GM23338 (cell line): ENCODE data around the gene FETUB. TPM values are rescaled to one million over a fixed set of nuclear protein-coding genes. Genes with fewer than 3 reads are reported as not detected.

Experiments used
- ATAC-seq: fragments of 200-7000 bp; cut with Tn5 transposase; 3 replicates; pipeline ENCODE4 v1.9.1; 2020
- DNase-seq: peaks from one replicate; pipeline ENCODE4 v3.0.0-alpha.2; 2015; ENCODE audit warnings: low spot score
- H2AFZ ChIP-seq: fragments of 200-600 bp; sonication (generic); 2 replicates; pipeline ENCODE4 v1.8.0; 2016; ENCODE audit warnings: antibody characterized with exemption, mild to moderate bottlenecking, moderate library complexity
- H3F3A ChIP-seq: fragments of 200-600 bp; sonication (generic); replicated peaks from 2 replicates; pipeline ENCODE4 v1.8.0; 2017; ENCODE audit warnings: antibody characterized with exemption, mixed run types, low read depth
- H3K27ac ChIP-seq: fragments of 200-600 bp; sonication (generic); 2 replicates; pipeline ENCODE4 v1.6.1; 2016; ENCODE audit warnings: low read depth
- H3K27me3 ChIP-seq: fragments of 200-600 bp; sonication (generic); 2 replicates; pipeline ENCODE4 v1.8.0; 2016; ENCODE audit warnings: mild to moderate bottlenecking, mixed run types, moderate library complexity; ENCODE audit not compliant: insufficient read depth
- H3K36me3 ChIP-seq: fragments of 200-600 bp; sonication (generic); 2 replicates; pipeline ENCODE4 v1.8.0; 2016; ENCODE audit warnings: mild to moderate bottlenecking; ENCODE audit not compliant: insufficient read depth
- H3K4me1 ChIP-seq: fragments of 200-600 bp; sonication (generic); 2 replicates; pipeline ENCODE4 v1.8.0; 2016; ENCODE audit warnings: mild to moderate bottlenecking, moderate library complexity; ENCODE audit not compliant: insufficient read depth
- H3K4me2 ChIP-seq: fragments of 200-600 bp; sonication (generic); 2 replicates; pipeline ENCODE4 v1.7.1; 2017; ENCODE audit warnings: mixed run types
- H3K4me3 ChIP-seq: fragments of 200-600 bp; sonication (generic); 2 replicates; pipeline ENCODE4 v1.6.1; 2016; ENCODE audit warnings: mixed run types
- H3K79me2 ChIP-seq: fragments of 200-600 bp; sonication (generic); replicated peaks from 2 replicates; pipeline ENCODE4 v1.8.0; 2017; ENCODE audit warnings: mild to moderate bottlenecking; ENCODE audit not compliant: insufficient read depth
- H3K9me2 ChIP-seq: fragments of 200-600 bp; sonication (generic); 2 replicates; pipeline ENCODE4 v1.8.0; 2017; ENCODE audit not compliant: insufficient read depth
- H4K20me1 ChIP-seq: fragments of 200-600 bp; sonication (generic); replicated peaks from 2 replicates; pipeline ENCODE4 v1.8.0; 2017; ENCODE audit warnings: mild to moderate bottlenecking; ENCODE audit not compliant: insufficient read depth
- H3K27ac Mint-ChIP-seq: 2 replicates; pipeline ENCODE4 v1.8.0; 2020; ENCODE audit warnings: inconsistent platforms, mild to moderate bottlenecking, moderate library complexity, mixed read lengths
- H3K27me3 Mint-ChIP-seq: 3 replicates; pipeline ENCODE4 v1.8.0; 2022; ENCODE audit warnings: low read depth, mild to moderate bottlenecking, moderate library complexity, mixed read lengths, inconsistent platforms; ENCODE audit not compliant: insufficient read depth, poor library complexity
- H3K36me3 Mint-ChIP-seq: 3 replicates; pipeline ENCODE4 v1.8.0; 2021; ENCODE audit warnings: low read depth, mild to moderate bottlenecking, inconsistent platforms, moderate library complexity, mixed read lengths
- H3K4me1 Mint-ChIP-seq: 3 replicates; pipeline ENCODE4 v1.8.0; 2020; ENCODE audit warnings: mild to moderate bottlenecking, inconsistent platforms, mixed read lengths
- H3K4me3 Mint-ChIP-seq: 3 replicates; pipeline ENCODE4 v1.8.0; 2021; ENCODE audit warnings: moderate library complexity, mild to moderate bottlenecking, inconsistent platforms, mixed read lengths
- H3K9me3 Mint-ChIP-seq: 3 replicates; pipeline ENCODE4 v1.8.0; 2020; ENCODE audit warnings: moderate library complexity, mild to moderate bottlenecking, inconsistent platforms, mixed read lengths
- CREB1 ChIP-seq: fragments of 250-450 bp; sonication (Bioruptor Pico); IDR thresholded peaks from 2 replicates; pipeline ENCODE4 v1.5.0; 2020; ENCODE audit warnings: low read depth, mild to moderate bottlenecking, moderate library complexity
- EZH2phosphoT487 ChIP-seq: fragments of 200-600 bp; sonication (generic); IDR thresholded peaks from one replicate; pipeline ENCODE4 v1.8.1; 2018; ENCODE audit warnings: antibody characterized with exemption; ENCODE audit not compliant: unreplicated experiment
- NANOG ChIP-seq: IDR thresholded peaks from 2 replicates; pipeline ENCODE4 v1.6.1; 2016; ENCODE audit warnings: antibody characterized with exemption, borderline replicate concordance
- POLR2AphosphoS5 ChIP-seq: IDR thresholded peaks from 2 replicates; pipeline ENCODE4 v1.6.1; 2016; ENCODE audit warnings: antibody characterized with exemption, low read depth
- ZNF114 ChIP-seq: fragments of 250-450 bp; sonication (Bioruptor Pico); IDR thresholded peaks from 2 replicates; pipeline ENCODE4 v1.5.0; 2020; ENCODE audit warnings: mild to moderate bottlenecking, moderate library complexity
- ZNF331 ChIP-seq: fragments of 250-450 bp; sonication (Bioruptor Pico); IDR thresholded peaks from 2 replicates; pipeline ENCODE4 v1.5.0; 2020; ENCODE audit warnings: low read depth, mild to moderate bottlenecking, moderate library complexity
- polyA plus RNA-seq: library from polyadenylated mRNA; unstranded; fragments of >200 nt; fragmentation: Nextera tagmentation; extraction: Ambion mirVana; gene quantifications from 2 replicates; pipeline ENCODE4 v1.2.1, GENCODE V29; 2016
- total RNA-seq: library from RNA; depleted of rRNA; stranded (reverse); fragments of >200 nt; shearing (Covaris generic); gene quantifications from 2 replicates; pipeline ENCODE4 v1.2.3, GENCODE V29; 2014
- TF ChIP-seq, protein P1 (sequence below), 2 experiments: fragments of 200-600 bp in 1 of 2; sonication (generic) in 1 of 2; conservative IDR thresholded peaks; 2 replicates each; pipeline versions ENCODE4 v1.5.1 to v1.6.1; 2016 to 2017; ENCODE audit warnings: antibody characterized with exemption in 2 of 2, low read depth in 2 of 2, mild to moderate bottlenecking in 2 of 2, moderate library complexity in 1 of 2
- TF ChIP-seq, protein P2 (sequence below): IDR thresholded peaks from one replicate; pipeline ENCODE4 v1.6.1; 2018; ENCODE audit warnings: antibody characterized with exemption; ENCODE audit not compliant: unreplicated experiment
- TF ChIP-seq, protein P3 (sequence below): fragments of 250-450 bp; sonication (Bioruptor Pico); IDR thresholded peaks from 2 replicates; pipeline ENCODE4 v1.5.0; 2020; ENCODE audit warnings: mild to moderate bottlenecking, moderate library complexity

The FETUB gene
- total and polyA plus RNA-seq, 2 experiments from 2014 or later = 0.26 TPM; not detected in 1

DNA sequence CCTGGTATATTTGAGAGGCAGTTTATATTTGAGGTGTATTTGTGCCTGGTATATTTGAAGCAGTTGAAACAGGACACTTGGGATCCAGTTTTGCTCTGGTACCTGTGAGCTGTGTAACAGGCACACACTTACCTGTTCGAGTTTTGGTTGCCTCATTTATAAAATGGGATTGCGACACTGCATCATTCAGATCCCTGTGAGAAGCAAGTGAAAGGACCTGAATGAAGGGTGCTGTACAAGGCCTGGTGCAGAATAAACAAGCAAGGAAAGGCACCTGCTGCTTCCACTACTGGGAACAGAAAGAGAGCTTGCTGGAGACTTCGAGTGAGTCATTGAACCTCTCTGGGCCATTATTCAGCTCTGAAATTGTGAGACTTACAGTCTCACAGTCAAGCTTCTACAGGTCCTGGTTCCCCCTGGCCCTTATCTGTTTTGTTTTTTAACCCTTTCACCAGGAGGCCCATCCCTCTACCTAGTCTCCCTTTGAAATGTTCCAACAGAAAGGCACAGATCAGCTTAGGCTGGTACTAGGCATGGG lies 11.5 kb downstream of the FETUB start:
- Mint-ChIP-seq H3K27me3 (peaks cover 4% of the 10 kb centered on the region), H3K27ac (no peak overlapping the region), H3K4me1 (no peaks in the 10 kb centered on the region), H3K36me3 (peaks cover 13% of the 10 kb centered on the region; the same call in 2 of the 3 replicates), H3K4me3 (no peak overlapping the region), H3K9me3 (peaks cover 23% of the 10 kb centered on the region)
- DNase-seq (no peak), ATAC-seq (no peak)
- H3K9me2 ChIP-seq = no peaks in the 10 kb centered on the region; the same call in 1 of the 2 replicates
- H2AFZ ChIP-seq = no peak overlapping the region
- no peaks in the 10 kb centered on the region for H3F3A ChIP-seq
- H3K4me1 ChIP-seq = no peaks in the 10 kb centered on the region
- no peaks in the 10 kb centered on the region for H3K27me3 ChIP-seq
- TF ChIP-seq, protein P1, sequence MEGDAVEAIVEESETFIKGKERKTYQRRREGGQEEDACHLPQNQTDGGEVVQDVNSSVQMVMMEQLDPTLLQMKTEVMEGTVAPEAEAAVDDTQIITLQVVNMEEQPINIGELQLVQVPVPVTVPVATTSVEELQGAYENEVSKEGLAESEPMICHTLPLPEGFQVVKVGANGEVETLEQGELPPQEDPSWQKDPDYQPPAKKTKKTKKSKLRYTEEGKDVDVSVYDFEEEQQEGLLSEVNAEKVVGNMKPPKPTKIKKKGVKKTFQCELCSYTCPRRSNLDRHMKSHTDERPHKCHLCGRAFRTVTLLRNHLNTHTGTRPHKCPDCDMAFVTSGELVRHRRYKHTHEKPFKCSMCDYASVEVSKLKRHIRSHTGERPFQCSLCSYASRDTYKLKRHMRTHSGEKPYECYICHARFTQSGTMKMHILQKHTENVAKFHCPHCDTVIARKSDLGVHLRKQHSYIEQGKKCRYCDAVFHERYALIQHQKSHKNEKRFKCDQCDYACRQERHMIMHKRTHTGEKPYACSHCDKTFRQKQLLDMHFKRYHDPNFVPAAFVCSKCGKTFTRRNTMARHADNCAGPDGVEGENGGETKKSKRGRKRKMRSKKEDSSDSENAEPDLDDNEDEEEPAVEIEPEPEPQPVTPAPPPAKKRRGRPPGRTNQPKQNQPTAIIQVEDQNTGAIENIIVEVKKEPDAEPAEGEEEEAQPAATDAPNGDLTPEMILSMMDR (conservative IDR thresholded peaks at IDR 0.05; ENCODE audit: low read depth in 2 of 2) = no peak
- TF ChIP-seq ZNF114 (no peak), POLR2AphosphoS5 (no peak), NANOG (no peak), EZH2phosphoT487 (no peak), ZNF331 (CRISPR knock-in tag) (no peak), CREB1 (CRISPR knock-in tag) (no peak)
- TF ChIP-seq, protein P2, sequence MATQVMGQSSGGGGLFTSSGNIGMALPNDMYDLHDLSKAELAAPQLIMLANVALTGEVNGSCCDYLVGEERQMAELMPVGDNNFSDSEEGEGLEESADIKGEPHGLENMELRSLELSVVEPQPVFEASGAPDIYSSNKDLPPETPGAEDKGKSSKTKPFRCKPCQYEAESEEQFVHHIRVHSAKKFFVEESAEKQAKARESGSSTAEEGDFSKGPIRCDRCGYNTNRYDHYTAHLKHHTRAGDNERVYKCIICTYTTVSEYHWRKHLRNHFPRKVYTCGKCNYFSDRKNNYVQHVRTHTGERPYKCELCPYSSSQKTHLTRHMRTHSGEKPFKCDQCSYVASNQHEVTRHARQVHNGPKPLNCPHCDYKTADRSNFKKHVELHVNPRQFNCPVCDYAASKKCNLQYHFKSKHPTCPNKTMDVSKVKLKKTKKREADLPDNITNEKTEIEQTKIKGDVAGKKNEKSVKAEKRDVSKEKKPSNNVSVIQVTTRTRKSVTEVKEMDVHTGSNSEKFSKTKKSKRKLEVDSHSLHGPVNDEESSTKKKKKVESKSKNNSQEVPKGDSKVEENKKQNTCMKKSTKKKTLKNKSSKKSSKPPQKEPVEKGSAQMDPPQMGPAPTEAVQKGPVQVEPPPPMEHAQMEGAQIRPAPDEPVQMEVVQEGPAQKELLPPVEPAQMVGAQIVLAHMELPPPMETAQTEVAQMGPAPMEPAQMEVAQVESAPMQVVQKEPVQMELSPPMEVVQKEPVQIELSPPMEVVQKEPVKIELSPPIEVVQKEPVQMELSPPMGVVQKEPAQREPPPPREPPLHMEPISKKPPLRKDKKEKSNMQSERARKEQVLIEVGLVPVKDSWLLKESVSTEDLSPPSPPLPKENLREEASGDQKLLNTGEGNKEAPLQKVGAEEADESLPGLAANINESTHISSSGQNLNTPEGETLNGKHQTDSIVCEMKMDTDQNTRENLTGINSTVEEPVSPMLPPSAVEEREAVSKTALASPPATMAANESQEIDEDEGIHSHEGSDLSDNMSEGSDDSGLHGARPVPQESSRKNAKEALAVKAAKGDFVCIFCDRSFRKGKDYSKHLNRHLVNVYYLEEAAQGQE = no peak
- TF ChIP-seq, protein P3, sequence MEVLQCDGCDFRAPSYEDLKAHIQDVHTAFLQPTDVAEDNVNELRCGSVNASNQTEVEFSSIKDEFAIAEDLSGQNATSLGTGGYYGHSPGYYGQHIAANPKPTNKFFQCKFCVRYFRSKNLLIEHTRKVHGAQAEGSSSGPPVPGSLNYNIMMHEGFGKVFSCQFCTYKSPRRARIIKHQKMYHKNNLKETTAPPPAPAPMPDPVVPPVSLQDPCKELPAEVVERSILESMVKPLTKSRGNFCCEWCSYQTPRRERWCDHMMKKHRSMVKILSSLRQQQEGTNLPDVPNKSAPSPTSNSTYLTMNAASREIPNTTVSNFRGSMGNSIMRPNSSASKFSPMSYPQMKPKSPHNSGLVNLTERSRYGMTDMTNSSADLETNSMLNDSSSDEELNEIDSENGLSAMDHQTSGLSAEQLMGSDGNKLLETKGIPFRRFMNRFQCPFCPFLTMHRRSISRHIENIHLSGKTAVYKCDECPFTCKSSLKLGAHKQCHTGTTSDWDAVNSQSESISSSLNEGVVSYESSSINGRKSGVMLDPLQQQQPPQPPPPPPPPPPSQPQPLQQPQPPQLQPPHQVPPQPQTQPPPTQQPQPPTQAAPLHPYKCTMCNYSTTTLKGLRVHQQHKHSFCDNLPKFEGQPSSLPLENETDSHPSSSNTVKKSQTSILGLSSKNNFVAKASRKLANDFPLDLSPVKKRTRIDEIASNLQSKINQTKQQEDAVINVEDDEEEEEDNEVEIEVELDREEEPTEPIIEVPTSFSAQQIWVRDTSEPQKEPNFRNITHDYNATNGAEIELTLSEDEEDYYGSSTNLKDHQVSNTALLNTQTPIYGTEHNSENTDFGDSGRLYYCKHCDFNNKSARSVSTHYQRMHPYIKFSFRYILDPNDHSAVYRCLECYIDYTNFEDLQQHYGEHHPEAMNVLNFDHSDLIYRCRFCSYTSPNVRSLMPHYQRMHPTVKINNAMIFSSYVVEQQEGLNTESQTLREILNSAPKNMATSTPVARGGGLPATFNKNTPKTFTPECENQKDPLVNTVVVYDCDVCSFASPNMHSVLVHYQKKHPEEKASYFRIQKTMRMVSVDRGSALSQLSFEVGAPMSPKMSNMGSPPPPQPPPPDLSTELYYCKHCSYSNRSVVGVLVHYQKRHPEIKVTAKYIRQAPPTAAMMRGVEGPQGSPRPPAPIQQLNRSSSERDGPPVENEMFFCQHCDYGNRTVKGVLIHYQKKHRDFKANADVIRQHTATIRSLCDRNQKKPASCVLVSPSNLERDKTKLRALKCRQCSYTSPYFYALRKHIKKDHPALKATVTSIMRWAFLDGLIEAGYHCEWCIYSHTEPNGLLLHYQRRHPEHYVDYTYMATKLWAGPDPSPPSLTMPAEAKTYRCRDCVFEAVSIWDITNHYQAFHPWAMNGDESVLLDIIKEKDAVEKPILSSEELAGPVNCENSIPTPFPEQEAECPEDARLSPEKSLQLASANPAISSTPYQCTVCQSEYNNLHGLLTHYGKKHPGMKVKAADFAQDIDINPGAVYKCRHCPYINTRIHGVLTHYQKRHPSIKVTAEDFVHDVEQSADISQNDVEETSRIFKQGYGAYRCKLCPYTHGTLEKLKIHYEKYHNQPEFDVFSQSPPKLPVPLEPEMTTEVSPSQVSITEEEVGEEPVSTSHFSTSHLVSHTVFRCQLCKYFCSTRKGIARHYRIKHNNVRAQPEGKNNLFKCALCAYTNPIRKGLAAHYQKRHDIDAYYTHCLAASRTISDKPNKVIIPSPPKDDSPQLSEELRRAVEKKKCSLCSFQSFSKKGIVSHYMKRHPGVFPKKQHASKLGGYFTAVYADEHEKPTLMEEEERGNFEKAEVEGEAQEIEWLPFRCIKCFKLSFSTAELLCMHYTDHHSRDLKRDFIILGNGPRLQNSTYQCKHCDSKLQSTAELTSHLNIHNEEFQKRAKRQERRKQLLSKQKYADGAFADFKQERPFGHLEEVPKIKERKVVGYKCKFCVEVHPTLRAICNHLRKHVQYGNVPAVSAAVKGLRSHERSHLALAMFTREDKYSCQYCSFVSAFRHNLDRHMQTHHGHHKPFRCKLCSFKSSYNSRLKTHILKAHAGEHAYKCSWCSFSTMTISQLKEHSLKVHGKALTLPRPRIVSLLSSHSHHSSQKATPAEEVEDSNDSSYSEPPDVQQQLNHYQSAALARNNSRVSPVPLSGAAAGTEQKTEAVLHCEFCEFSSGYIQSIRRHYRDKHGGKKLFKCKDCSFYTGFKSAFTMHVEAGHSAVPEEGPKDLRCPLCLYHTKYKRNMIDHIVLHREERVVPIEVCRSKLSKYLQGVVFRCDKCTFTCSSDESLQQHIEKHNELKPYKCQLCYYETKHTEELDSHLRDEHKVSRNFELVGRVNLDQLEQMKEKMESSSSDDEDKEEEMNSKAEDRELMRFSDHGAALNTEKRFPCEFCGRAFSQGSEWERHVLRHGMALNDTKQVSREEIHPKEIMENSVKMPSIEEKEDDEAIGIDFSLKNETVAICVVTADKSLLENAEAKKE = no peak
- no peaks in the 10 kb centered on the region; the same call in 1 of the 2 replicates for H3K36me3 ChIP-seq
- H3K4me3 ChIP-seq = no peak overlapping the region
- no peak overlapping the region for H3K27ac ChIP-seq
- H4K20me1 ChIP-seq = no peaks in the 10 kb centered on the region
- no peaks in the 10 kb centered on the region for H3K79me2 ChIP-seq
- no peak overlapping the region for H3K4me2 ChIP-seq
